Middle frontal gyrus (tissue), 1 donor: ENCODE results near the gene CD72.
"Not testable (repeated sequence)": the region's sequence is repeated elsewhere in the genome, so short reads cannot be mapped to it uniquely, and the experiment has no call there.

Experiments used
- DNase-seq: peaks from one replicate; pipeline ENCODE4 v3.0.0-alpha.2; 2015; ENCODE audit warnings: low spot score; ENCODE audit errors: extremely low spot score

The CD72 gene

GRCh38 chr9:35649431-35650340, 31.5 kb upstream of the CD72 start:
- DNase-seq: no peak

- DNase-seq: peak; percentile 89
Measured at GRCh38 chr9:35646533-35647265, 28.5 kb upstream of the CD72 start.

- DNase-seq: no peak
Measured at GRCh38 chr9:35646153-35646532, 27.9 kb upstream of the CD72 start.

- not testable (repeated sequence) for DNase-seq
Measured at GRCh38 chr9:35645736-35646135, 27.5 kb upstream of the CD72 start.

GRCh38 chr9:35643046-35643445, 24.8 kb upstream of the CD72 start:
- DNase-seq: no peak

- DNase-seq: not testable (repeated sequence)
Measured at GRCh38 chr9:35641478-35641877, 23.3 kb upstream of the CD72 start.

GRCh38 chr9:35640431-35640830, 22.2 kb upstream of the CD72 start:
- not testable (repeated sequence) for DNase-seq

GRCh38 chr9:35639631-35640030, 21.4 kb upstream of the CD72 start:
- no peak for DNase-seq

GRCh38 chr9:35639225-35639624, 21.0 kb upstream of the CD72 start:
- not testable (repeated sequence) for DNase-seq

GRCh38 chr9:35638751-35639150, 20.5 kb upstream of the CD72 start:
- not testable (repeated sequence) for DNase-seq

- DNase-seq: not testable (repeated sequence)
Measured at GRCh38 chr9:35637427-35637955, 19.3 kb upstream of the CD72 start.

- DNase-seq: not testable (repeated sequence)
Measured at GRCh38 chr9:35636877-35637246, 18.6 kb upstream of the CD72 start.

- DNase-seq: no peak
Measured at GRCh38 chr9:35636135-35636876, 18.1 kb upstream of the CD72 start.

GRCh38 chr9:35635730-35636129, 17.5 kb upstream of the CD72 start:
- DNase-seq: no peak

- no peak for DNase-seq
Measured at GRCh38 chr9:35629597-35629996, 11.4 kb upstream of the CD72 start.

- no peak for DNase-seq
Measured at GRCh38 chr9:35628389-35628991, 10.3 kb upstream of the CD72 start.

- no peak for DNase-seq
Measured at GRCh38 chr9:35627575-35627974, 9.4 kb upstream of the CD72 start.

GRCh38 chr9:35619800-35620158, 1.6 kb upstream of the CD72 start:
- DNase-seq: no peak

- DNase-seq: no peak
Measured at GRCh38 chr9:35618854-35619799, 914 bp upstream of the CD72 start.

GRCh38 chr9:35617548-35617947, 665 bp downstream of the CD72 start:
- no peak for DNase-seq
